ENCODE measurements around the gene SRBD1. TPM values are rescaled to one million over a fixed set of nuclear protein-coding genes. Genes with fewer than 3 reads are reported as not detected.

The SRBD1 gene
- polyA plus RNA-seq, 3 donors, result 19.3 to 23.2 (median 20.6) TPM

- DNase-seq, result no peak
These were observed 6.0 kb downstream of the SRBD1 start for GRCh38 chr2:45605116-45605515.

- DNase-seq, result no peak
These were observed 8.4 kb downstream of the SRBD1 start for GRCh38 chr2:45602624-45603023.

- no peak for DNase-seq
These were observed 12.5 kb downstream of the SRBD1 start for GRCh38 chr2:45598545-45598944.

GRCh38 chr2:45596761-45597160 lies 14.3 kb downstream of the SRBD1 start:
- no peak for DNase-seq

- DNase-seq, result no peak
These were observed 15.2 kb downstream of the SRBD1 start for GRCh38 chr2:45595721-45596435.

GRCh38 chr2:45591073-45591472 lies 20.0 kb downstream of the SRBD1 start:
- DNase-seq, result no peak

GRCh38 chr2:45588158-45588829 lies 22.8 kb downstream of the SRBD1 start:
- DNase-seq, result no peak

GRCh38 chr2:45586600-45586999 lies 24.5 kb downstream of the SRBD1 start:
- DNase-seq, result no peak

GRCh38 chr2:45585267-45585861 lies 25.7 kb downstream of the SRBD1 start:
- peak; percentile 38 for DNase-seq

GRCh38 chr2:45583977-45584376 lies 27.1 kb downstream of the SRBD1 start:
- DNase-seq, result no peak

- no peak for DNase-seq
These were observed 28.5 kb downstream of the SRBD1 start for GRCh38 chr2:45582522-45582921.

GRCh38 chr2:45578056-45578843 lies 32.8 kb downstream of the SRBD1 start:
- DNase-seq, result no peak

- no peak for DNase-seq
These were observed 33.6 kb downstream of the SRBD1 start for GRCh38 chr2:45577441-45577840.

- DNase-seq, result no peak
These were observed 35.2 kb downstream of the SRBD1 start for GRCh38 chr2:45575881-45576280.

GRCh38 chr2:45572979-45573378 lies 38.1 kb downstream of the SRBD1 start:
- DNase-seq, result no peak

GRCh38 chr2:45571940-45572339 lies 39.1 kb downstream of the SRBD1 start:
- DNase-seq, result no peak

GRCh38 chr2:45570671-45571334 lies 40.3 kb downstream of the SRBD1 start:
- DNase-seq, result no peak

- no peak for DNase-seq
These were observed 42.1 kb downstream of the SRBD1 start for GRCh38 chr2:45568935-45569334.

- peak; percentile 17 for DNase-seq
These were observed 42.9 kb downstream of the SRBD1 start for GRCh38 chr2:45567974-45568789.

- DNase-seq, result no peak
These were observed 43.6 kb downstream of the SRBD1 start for GRCh38 chr2:45567288-45567963.
